NCI-H82 (cell line): ENCODE data around the gene SHCBP1.
"Not testable (repeated sequence)": the region's sequence is repeated elsewhere in the genome, so short reads cannot be mapped to it uniquely, and the experiment has no call there.

Experiments
- DNase-seq: peaks from one replicate; lab custom pipeline; 2025; lab: John Stamatoyannopoulos, UW

The SHCBP1 gene

GRCh38 chr16:46621006-46621933 is at the start of gene SHCBP1:
SHCBP1 (minus strand) TSS chr16:46621379; CDS start chr16:46621359, 20 bp downstream.
- DNase-seq, result peak; percentile 93

DNA sequence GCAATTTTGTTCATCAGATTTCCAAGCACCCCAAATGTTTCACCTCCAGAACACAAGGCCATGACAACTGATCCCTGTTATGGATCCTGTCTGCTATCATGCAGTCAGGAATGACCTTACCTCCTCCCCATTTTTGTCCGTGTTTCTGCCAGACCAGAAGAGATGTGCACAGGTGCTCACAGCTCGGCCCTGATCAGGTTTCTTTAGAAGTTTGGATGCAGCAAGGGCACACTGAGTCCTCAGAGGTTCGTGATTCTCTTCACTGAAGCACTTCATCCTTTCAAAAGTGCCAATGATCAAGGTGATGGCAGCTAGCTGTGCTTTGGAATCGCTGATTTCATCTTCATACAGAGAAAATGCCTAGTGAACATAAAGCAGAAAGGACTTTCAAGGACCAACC is 40.9 kb upstream of the SHCBP1 start:
- DNase-seq, result no peak

DNA sequence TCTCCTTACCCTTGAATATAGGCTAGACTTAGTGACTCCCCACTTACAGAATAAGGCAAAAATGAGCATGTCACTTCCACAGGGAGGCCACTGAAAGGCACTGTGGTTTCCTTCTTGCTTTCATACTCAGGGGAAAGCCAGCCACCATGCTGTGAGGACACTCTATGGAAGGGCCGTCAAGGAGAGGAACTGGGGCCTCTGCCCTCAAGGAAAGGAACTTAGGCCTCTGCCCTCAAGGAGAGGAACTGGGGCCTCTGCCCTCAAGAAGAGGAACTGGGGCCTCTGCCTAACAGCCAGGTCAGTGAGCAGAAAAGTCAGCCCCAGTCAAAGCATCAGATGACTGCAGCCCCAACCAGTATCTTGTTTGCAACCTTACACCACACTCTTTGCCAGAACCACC is 37.7 kb upstream of the SHCBP1 start:
- no peak for DNase-seq

DNA sequence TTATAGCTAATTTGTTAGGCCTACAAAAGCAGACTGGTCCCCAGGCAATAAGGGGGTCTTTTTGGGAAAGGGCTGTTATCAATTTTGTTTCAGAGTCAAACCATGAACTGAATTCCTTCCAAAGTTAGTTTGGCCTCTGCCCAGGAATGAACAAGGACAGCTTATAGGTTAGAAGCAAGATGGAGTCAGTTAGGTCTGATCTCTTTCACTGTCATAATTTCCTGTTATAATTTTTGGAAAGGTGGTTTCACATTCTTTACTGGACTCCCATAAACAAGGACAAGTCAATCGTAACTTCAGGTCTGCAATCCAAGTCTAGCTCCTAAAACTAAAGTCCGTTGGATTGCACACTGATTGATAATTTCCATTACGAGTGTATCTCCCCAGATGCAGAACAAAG is 30.1 kb upstream of the SHCBP1 start:
- DNase-seq, result no peak

- DNase-seq, result peak; percentile 38
Measured at GRCh38 chr16:46650254-46650623, 29.1 kb upstream of the SHCBP1 start.

DNA sequence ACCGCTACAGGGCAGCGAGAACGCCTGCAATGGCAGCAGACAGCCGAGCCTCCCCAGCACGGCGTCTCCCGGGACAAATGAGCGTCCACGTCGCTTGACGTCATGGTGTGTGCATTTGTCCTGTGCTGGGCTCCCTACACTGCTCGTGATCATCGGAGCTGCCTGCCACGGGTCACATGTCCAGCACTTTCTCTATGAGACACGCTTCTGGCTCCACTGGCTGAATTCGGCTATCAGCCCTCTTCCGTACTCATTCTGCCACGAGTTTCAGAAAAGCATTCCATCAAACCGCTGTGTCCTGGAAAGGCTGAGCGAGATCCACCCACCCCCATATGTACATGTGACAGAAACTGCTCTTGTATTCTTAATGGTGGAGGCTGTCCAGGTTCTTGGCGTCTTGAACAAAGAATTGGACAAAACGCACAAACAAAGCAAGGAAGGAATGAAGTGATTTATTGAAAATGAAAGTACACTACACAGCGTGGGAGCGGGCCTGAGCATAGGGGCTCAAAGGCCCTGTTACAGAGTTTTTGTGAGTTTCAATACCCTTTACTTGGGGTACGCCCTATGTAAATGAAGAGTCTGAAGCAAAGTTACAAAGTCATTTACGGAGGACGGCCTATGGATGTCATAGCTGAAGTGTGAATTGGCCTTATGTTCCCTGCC is 28.5 kb upstream of the SHCBP1 start:
- DNase-seq, result no peak

GRCh38 chr16:46648656-46649055 is 27.5 kb upstream of the SHCBP1 start:
- DNase-seq, result no peak

- no peak for DNase-seq
Measured at GRCh38 chr16:46638947-46639925, 18.1 kb upstream of the SHCBP1 start.

- DNase-seq, result peak; percentile 17
Measured at GRCh38 chr16:46632778-46633733, 11.9 kb upstream of the SHCBP1 start.

DNA sequence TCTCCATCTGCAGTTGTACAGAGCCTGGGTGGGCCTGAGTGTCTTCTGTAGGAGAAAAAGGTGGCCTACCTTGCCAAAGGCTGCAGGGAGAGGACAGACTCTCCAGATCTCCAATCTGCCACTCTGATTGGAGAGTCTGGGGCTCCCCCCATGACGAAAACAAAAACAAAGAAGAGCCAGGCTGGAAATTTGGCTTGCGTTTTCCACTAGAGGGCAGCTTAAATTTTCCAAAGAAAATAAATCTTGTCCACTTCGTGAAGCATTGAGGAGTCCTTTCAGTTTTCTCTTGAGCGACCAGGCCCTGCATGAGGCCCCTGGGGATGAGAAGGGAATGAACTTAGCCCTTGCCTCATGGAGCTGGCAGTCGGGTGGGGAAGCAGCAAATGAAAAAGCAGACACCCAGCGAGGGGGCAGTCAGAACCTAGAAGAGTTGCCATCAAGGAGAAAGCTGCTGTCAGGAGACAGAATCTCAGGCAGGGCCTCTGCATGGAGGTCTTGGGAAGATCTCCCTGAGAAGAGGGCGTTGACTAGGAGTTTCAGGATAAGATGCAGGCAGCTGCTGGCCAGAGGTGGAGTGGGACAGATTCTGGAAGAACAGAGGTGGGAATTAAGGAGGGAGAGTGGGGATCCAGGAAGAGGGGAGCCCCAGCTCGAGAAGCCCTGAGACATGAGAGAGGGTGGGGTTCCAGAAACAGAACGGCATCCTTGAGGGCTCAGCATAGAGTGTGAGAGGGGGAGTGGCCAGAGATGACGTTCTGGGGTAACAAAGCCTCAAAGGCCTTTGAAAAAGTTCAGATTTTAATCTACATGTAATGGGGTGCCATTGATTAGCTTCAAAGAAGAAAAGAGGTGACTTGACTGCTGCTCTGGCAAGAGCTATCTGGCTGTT is 8.4 kb upstream of the SHCBP1 start:
- peak; percentile 54 for DNase-seq

- DNase-seq, result no peak
Measured at GRCh38 chr16:46627746-46628145, 6.6 kb upstream of the SHCBP1 start.

DNA sequence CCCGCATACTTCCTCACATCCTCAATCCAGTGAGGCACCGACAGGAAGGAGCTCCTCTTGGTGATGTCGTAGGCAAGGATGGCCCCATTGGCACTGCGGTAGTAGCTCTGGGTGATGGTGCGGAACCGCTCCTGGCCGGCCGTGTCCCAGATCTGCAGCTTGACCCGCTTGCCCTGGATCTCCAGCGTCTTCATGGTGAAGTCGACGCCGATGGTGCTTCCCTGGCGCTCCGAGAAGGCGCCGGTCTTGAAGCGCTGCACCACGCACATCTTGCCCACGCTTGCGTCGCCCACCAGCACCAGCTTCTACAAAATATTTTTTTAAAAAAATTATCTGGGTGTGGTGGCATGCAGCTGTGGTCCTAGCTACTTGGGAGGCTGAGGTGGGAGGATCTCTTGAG is 5.5 kb upstream of the SHCBP1 start:
- not testable (repeated sequence) for DNase-seq

DNA sequence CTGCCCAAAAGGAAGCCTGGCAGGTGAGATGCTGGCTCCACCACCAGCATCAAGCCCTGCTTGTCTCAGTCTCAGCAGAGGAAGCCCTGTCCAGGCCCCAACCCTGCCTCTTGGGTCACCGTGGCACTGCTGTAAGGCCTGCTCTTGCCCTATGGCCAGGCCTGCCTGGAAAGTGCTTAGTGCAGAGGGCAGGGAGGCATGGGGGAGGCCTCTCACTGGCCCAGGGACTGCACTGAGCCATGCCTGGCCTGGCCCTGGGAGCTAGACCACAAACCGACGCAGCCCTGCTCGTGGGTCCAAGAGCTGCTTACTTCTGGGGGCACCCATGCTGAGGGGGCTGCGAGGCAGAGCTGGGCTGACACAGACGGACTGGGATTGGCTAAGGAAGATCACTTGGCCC is 3.7 kb upstream of the SHCBP1 start:
- DNase-seq, result not testable (repeated sequence)

DNA sequence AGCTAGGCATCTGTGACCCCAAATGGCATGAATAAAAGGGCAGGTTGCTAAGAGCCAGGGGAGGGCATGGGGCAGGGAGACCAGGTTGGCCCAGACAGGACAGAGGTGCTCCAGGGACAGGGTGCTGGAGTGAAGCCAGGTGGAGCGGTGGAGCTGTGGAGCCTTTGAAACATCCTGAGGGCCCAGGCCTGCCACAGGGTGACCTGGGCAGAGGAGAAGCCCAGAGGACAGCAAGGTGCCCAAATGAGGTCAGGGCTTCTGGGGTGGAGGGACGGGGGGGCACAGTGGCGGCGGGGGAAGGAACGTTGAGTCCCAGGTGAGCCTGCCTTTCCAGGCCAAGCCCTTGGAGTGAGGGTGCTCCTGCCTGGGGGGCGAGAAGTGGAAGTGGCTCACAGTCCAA is 2.5 kb upstream of the SHCBP1 start:
- not testable (repeated sequence) for DNase-seq

DNA sequence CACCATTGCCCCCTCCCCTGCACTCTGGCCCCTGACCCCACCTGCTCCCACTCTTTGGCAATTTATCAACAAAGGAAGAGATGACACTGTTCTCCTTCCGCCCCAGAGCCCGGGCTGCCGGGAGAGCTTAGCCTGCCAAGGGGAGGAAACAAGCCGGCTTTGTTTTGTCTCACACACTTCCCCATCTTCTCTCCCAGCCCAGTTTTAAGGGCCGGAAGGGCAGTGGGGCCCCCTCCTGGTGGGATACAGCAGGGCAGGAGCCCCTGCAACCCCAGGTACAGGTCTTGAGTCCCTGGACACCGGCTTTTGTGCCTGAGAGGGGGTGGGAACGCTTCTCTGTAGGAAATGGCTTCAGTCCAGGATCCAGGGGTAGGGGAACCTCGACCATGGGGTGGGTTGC is 2.1 kb upstream of the SHCBP1 start:
- DNase-seq, result not testable (repeated sequence)

GRCh38 chr16:46621934-46622676 is 926 bp upstream of the SHCBP1 start:
- no peak for DNase-seq

GRCh38 chr16:46620266-46621005 is 743 bp downstream of the SHCBP1 start:
- no peak for DNase-seq

- DNase-seq, result no peak
Measured at GRCh38 chr16:46618516-46618915, 2.7 kb downstream of the SHCBP1 start.
